GM12874 (cell line): Measurements from ENCODE around the gene PDE4D.

Source experiments
- CTCF ChIP-seq: IDR thresholded peaks from 2 replicates; pipeline ENCODE4 v1.5.1; 2011; ENCODE audit warnings: low read depth, mild to moderate bottlenecking, control low read depth, low read length, moderate library complexity; ENCODE audit not compliant: insufficient read depth

PDE4D gene

DNA sequence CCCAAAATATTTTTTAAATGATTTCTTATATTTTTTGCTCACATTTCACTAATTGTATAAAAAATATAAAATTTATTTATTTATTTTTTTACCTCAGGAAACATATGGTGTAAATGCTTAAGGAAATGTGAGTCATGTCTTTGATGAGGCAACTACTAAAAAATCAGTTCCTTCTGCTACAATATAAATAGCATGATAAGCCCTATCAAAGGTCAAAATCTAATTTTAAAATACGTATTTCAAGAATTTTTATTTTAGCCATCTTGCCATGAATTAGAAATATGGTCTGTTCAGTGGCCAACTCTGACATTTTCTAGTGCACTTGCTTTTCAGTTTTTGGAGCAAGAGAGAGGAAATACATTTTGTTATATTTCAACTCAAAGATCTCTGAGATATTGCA lies 50.5 kb downstream of the PDE4D start:
- no peak for TF ChIP-seq CTCF

GRCh38 chr5:59840200-59840601 lies 53.3 kb downstream of the PDE4D start:
- TF ChIP-seq CTCF = no peak

DNA sequence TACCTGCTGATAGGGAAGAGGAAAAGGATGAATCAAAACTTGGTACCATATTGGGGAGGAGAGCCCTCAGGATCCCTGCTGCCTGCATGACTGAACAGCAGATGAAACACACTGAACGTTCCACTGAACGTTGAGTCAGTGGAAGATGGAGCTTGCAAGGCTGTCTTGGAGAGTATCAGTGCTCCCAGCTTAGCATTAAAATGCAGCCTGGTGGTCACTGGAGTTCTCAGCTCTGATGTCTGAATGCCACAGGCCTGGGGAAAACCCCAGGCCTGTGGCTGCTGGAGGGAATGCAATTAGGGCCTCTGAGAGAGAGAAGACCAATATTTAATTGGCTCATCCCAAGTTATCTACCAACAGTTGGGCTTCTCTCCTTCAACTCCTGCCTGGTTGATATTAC lies 54.5 kb downstream of the PDE4D start:
- TF ChIP-seq CTCF = no peak

- TF ChIP-seq CTCF = no peak
Measured at GRCh38 chr5:59838067-59838466, 55.5 kb downstream of the PDE4D start.

GRCh38 chr5:59837071-59837470 lies 56.5 kb downstream of the PDE4D start:
- no peak for TF ChIP-seq CTCF

DNA sequence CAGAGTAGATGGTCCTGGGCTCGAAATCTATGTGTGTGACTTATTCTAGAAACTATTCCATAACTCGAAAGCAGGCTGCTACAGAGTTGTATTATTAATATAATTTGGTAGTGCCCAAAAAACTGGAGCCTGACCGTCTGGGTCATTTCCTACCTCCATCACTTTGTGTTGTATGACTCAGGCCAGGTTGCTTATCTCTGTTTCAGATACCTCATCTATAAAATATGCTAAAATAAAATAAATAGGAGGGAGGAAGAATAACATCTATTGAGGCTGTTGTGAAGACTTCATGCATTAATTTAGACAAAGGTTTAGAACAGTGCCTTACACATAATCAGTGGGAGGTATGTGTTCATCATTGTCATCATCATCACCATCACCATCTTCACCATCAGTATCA lies 57.7 kb downstream of the PDE4D start:
- TF ChIP-seq CTCF = no peak

GRCh38 chr5:59833448-59833847 lies 60.1 kb downstream of the PDE4D start:
- TF ChIP-seq CTCF = no peak
